Measurements from ENCODE around the gene NEMP2.

Gene NEMP2

GRCh38 chr2:190534310-190535120, at the start of gene NEMP2:
NEMP2 (minus strand) TSS chr2:190534722; CDS start chr2:190534655, 67 bp downstream.
- peak; percentile 80 for DNase-seq

DNA sequence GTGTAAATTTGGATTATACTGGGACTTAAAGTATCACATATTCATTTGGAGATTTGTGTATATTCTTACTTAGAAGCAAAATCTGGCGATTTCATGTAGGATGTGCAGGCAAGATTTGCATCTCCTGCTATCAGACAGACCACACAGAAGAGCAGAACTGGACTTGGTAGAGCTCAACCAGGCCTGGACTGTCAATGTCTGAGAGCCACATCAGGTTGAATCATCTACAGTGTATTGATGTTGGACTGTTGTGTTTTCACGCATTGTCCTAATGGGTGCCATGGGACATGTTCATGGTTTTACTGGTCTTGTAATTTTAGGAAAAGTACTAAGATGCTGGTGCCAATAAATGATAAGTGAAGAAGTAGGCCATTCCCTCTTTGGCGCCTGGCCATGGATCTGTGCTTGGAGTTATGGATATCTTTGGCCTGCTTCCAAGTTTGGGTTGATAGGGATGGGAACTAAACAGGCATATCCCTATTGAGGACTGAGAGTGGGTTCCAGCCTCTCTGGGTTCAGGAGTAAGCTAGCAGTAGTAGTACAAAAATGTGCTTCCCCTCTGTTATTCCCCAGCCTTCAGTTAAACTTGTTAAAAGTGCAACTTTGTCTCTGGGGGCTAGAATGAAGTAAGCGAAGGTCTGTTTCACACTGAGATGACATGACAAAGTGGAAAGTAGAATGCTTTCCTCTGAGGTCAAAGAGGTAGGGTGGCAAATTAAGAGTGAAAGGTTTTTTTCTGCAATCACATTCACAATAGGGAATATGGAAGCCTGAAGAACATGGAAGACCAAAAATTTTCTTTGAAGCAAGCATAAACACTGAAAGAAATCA, 49.2 kb upstream of the NEMP2 start:
- peak; percentile 45 for DNase-seq

- DNase-seq: no peak
Measured at GRCh38 chr2:190582736-190583506, 48.4 kb upstream of the NEMP2 start.

- DNase-seq: no peak
Measured at GRCh38 chr2:190582019-190582418, 47.5 kb upstream of the NEMP2 start.

DNA sequence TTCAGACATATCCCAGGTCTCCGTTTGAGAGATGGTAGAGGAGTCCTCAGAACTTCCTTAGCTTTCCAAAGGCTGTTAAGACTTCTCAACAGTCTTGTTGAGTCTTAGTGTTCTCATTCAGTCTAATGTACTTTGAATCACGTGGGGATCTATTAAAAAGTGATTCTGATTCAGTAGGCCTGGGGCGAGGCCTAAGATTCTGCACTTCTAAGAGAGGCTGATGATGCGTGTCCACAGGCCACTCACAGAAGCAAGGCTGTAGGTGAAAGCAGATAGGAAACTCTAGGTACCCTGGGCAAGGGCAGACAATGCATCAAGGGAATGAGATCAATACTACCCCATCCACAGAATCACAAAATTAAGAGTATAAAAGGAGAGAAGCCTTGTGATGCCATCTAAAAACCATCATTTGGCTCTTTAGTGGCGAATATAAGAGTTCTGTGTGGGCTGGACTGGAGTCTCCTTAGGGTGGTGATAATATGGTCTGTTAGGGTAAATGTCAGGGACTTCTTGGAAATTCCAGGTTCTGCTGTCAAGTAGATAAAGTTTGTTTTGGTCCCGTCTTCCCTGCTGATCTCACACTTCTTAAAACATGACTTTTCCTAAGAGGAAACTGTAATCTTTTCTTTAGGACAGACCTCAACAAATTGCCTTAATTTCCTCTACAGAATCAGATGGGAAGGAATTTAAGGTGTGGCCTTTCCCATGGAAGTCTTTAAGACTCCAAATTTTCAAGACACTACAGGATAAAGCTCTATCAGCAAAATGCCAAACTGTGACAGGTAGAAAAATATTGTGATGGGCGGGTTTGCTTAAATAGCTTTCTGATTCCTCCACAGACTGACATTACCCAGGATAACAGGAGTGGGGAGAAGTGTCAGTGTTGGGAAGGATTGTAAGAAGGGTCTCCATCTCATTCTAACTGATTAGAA, 45.7 kb upstream of the NEMP2 start:
- no peak for DNase-seq

DNA sequence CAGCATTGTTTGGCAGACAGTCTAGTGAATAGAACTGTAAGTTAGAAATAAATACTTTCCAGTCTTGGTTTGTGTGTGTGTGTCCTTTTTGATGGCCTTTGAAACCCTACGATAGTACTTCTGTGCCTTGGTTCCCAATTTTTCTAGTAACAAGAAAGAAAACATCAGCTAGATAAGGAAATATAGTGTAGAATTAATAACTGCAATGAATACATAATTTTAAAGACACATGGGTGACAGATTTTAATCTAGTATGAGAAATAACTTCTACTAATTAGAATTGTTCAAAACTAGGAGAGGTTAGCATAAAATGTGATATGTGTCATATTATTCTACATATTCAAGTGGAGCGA, 44.5 kb upstream of the NEMP2 start:
- DNase-seq: no peak

GRCh38 chr2:190578158-190579057, 43.9 kb upstream of the NEMP2 start:
- DNase-seq: peak; percentile 72

- no peak for DNase-seq
Measured at GRCh38 chr2:190576573-190576972, 42.1 kb upstream of the NEMP2 start.

- DNase-seq: no peak
Measured at GRCh38 chr2:190575263-190575662, 40.7 kb upstream of the NEMP2 start.

DNA sequence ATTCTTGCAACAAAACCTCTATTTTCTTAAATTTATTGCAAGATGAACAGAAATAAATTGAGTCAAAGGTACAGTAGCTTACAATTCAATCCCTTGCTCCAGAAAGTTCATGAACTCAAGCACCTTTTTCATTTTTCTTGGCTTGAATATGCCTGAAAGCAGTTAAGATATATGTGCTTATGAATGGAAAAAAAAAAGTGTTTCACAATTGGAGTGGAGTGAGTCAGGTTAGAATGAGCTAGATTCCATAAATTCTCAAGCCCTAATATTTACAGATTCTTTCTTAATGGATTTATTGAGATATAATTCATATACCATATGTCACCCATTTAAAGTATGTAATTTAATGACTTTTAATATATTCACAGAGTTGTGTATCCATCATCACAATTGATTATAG, 39.6 kb upstream of the NEMP2 start:
- no peak for DNase-seq

GRCh38 chr2:190572246-190572645, 37.7 kb upstream of the NEMP2 start:
- DNase-seq: no peak

DNA sequence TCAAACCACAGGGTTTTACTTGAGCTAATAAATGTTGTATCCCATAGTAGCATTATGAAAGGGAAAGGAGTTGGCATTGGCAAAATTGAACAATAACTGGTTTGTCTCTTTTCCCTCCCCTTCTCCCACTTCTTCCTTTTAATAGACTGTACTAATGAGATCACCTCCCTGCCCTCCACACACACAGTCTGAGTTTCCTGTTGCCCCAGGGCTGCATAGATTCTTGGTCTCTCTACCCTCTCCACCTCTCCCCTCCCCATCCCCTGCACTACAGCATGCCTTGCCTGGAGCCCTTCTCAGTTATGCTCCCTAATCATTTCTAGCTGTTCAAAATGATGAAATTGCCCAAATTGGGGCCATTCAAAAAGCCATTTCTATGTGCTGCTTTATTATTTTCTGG, 37.2 kb upstream of the NEMP2 start:
- DNase-seq: no peak

DNA sequence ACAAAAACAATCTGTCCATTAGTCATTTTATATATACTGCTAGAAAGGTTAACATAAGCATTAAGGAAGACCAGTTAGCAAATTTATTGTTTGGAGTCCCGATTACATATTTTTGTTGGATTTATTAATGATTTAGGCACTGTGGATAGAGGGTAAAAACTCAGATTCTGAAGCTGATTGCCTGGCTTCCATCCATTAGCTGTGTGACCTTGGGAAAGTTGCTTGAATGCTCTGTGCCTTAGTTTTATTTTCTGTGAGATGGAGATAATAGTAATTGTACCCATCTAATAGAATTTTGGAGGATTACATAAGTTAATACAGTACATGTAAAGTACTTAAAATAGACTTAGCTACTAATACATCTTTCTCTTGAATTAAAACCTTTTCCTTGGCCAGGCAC, 36.3 kb upstream of the NEMP2 start:
- DNase-seq: no peak

DNA sequence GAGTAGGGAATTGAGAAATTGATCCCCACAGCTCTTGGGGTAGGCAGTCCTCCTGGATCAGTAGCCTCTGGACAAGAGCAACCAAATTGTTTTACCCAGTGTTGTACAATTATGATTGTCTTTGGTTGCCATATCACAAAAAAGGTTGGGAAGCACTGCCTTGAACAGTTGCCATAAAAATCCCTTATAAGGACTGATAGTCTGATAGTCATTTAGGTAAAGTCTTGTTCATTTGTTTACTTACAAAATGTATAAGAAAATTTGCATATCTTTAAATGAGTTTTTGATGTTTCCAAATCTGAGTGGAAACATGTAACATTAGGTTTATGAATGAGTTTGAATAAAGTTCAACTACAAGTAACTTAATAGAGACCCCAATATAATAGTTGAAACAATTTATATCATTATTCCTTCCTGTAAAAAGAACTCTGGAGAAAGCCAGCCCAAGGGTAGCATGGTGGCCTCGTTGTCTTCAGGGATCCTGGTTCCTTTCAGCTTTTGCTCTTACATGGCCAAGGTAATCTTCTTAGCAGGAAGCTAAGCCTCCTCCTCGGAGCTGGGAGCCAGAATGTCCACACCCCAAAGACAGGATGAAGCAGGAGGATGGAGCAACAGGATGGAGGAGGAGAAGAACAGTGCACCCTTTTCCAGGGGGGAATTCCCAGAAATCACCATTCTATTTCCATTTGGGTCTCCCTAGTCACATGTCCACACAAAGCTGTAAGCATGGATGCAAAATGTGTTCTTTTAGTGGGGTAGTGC, 35.7 kb upstream of the NEMP2 start:
- no peak for DNase-seq

DNA sequence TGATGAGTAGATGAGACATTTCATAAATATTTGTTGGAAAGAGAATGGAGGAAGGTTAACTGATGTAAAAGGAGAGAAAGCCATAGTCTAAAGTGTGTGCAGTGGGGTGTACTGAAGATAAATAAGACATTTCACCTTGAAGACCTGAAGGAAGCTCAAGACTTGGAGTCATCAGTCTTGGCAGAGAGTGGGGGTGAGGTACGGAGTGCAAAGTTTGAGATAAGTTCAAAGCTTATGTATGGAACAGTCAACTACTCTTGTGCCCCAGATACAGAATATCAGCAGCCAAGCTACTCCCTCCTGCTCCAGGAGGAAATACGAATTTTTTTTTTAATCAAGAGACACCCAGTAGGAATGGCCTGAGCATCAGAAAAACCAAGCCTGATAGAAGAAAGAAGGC, 30.3 kb upstream of the NEMP2 start:
- no peak for DNase-seq

DNA sequence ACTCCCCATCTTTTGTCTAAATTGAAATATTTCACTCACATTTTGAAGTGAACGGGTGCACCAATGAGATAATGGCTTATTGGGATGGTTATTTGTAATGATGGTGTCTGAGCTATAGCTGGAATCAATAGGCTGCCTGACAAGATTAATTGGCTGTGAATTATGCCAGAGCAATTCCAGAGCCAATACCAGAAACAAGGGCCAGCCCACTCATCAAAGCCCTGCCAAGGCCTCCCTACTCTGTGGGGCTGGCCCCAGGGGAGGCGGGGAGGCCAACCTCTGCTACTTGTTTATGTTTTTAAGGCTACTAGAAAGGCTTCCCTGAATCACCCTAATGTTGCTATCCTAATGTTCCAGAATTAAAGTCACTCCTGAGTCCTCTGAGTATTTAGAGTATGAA, 29.1 kb upstream of the NEMP2 start:
- DNase-seq: no peak

GRCh38 chr2:190563109-190563508, 28.6 kb upstream of the NEMP2 start:
- no peak for DNase-seq

DNA sequence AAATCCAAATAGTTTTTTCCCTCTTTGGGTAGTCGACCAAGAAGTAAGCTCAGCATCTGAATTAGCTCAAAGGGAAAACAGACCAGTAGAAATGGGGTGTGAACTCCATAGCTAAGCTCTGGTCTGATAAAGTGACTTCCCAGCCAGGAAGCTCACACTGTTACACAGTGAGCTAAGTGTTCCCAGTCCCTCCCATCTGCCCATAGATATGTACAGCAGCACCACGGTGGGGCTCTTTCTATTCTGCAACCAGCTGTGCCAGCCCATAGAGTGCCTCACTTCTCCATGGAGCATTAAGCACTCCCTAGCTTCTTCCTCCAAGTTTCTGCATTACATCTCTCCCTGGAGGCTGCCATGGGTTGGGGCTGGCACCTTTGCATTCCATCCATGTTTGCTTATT, 27.6 kb upstream of the NEMP2 start:
- DNase-seq: no peak

DNA sequence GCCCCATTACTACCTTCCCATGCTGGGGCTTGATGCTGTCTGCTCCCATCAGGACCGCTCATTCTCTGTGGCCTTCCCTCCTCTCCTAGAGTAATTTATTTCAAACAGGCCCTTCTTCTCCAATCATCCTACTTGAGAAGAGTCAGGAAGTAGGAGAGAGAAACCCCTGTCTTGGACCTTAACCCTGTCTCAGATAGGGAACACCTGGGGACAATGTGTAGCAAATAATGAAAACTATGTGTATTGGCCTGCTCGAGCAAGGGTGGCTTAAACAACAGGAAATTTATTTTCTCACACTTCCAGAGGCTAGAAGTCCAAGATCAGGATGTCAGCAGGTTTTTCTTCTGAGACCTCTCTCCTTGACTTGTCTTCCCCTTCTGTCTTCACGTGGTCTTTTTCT, 26.6 kb upstream of the NEMP2 start:
- DNase-seq: no peak

DNA sequence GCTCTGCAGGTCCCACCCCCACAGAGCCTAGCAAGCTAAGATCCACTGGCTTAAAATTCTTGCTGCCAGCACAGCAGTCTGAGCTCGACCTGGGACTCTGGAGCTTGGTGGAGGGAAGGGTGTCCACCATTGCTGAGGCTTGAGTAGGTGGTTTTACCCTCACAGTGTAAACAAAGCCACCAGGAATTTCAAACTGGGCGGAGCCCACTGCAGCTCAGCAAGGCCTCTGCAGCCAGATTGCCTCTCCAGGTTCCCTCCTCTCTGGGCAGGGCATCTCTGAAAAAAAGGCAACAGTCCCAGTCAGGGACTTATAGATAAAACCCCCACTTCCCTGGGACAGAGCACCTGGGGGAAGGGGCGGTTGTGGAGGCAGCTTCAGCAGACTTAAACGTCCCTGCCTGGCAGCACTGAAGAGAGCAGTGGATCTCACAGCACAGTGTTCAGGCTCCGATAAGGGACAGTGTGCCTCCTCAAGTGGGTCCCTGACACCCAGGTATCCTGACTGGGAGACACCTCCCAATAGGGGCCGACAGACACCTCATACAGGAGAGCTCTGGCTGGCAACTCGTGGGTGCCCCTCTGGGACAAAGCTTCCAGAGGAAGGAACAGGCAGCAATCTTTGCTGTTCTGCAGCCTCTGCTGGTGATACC, 20.0 kb upstream of the NEMP2 start:
- no peak for DNase-seq

Data from COR-L47 (cell line).